ENCODE results near the gene LGALS9. TPM values are rescaled to one million over a fixed set of nuclear protein-coding genes. Genes with fewer than 3 reads are reported as not detected.
"Not testable (repeated sequence)": the region's sequence is repeated elsewhere in the genome, so short reads cannot be mapped to it uniquely, and the experiment has no call there.

LGALS9 gene
- total RNA-seq, 4 donors from 2014 or later: 14.4 to 31.8 (median 15.2) TPM; not detected in 1

- H3K9me3 ChIP-seq: no peaks in the 10 kb centered on the region
- no peak for DNase-seq
- no peaks in the 10 kb centered on the region for H3K36me3 ChIP-seq
- intact Hi-C loops (cut with DNase I; ENCODE audit: low total_unique reads): no loop called here
- H3K27me3 ChIP-seq: no peaks in the 10 kb centered on the region
- H3K4me3 ChIP-seq: no peak overlapping the region
- H3K4me1 ChIP-seq: no peaks in the 10 kb centered on the region
- H3K27ac ChIP-seq: peak overlapping the region; percentile 80 to 81
- TF ChIP-seq POLR2A (IDR thresholded peaks at IDR 0.05): no peak
- TF ChIP-seq CTCF (IDR thresholded peaks at IDR 0.05): no peak
These were observed 1.1 kb downstream of the LGALS9 start for GRCh38 chr17:27631897-27632725.

- intact Hi-C loops (cut with DNase I; ENCODE audit: low total_unique reads): not testable (repeated sequence)
These were observed 1.8 kb downstream of the LGALS9 start for GRCh38 chr17:27632766-27633165.

GRCh38 chr17:27633312-27634025 is 2.5 kb downstream of the LGALS9 start:
- no peak overlapping the region for H3K4me3 ChIP-seq
- no peaks in the 10 kb centered on the region for H3K4me1 ChIP-seq
- intact Hi-C loops (cut with DNase I; ENCODE audit: low total_unique reads): no loop called here
- peak overlapping the region; percentile 80 to 81 for H3K27ac ChIP-seq
- H3K27me3 ChIP-seq: no peaks in the 10 kb centered on the region
- peak; percentile 55 to 62 for DNase-seq
- TF ChIP-seq POLR2A (IDR thresholded peaks at IDR 0.05) (no peak), CTCF (IDR thresholded peaks at IDR 0.05) (no peak)
- H3K9me3 ChIP-seq: no peaks in the 10 kb centered on the region
- H3K36me3 ChIP-seq: no peaks in the 10 kb centered on the region

More at GRCh38 chr17:27632766-27633165, 1.8 kb downstream of the LGALS9 start:
- not testable (repeated sequence) for H3K27me3 ChIP-seq, H3K9me3 ChIP-seq, H3K36me3 ChIP-seq, H3K4me1 ChIP-seq, H3K4me3 ChIP-seq
- DNase-seq: peak; percentile 84
- peak overlapping the region; percentile 80 to 81 for H3K27ac ChIP-seq
- TF ChIP-seq CTCF (IDR thresholded peaks at IDR 0.05): peak in 1 of 4 experiments; percentile 1

GRCh38 chr17:27634026-27634335 is 3.0 kb downstream of the LGALS9 start:
- H3K27me3 ChIP-seq: no peaks in the 10 kb centered on the region
- intact Hi-C loops (cut with DNase I; ENCODE audit: low total_unique reads): no loop called here
- no peak for DNase-seq
- H3K4me1 ChIP-seq: no peaks in the 10 kb centered on the region
- H3K9me3 ChIP-seq: no peaks in the 10 kb centered on the region
- TF ChIP-seq CTCF (IDR thresholded peaks at IDR 0.05) (no peak), POLR2A (IDR thresholded peaks at IDR 0.05) (no peak)
- H3K36me3 ChIP-seq: no peaks in the 10 kb centered on the region
- H3K27ac ChIP-seq: peak overlapping the region; percentile 80 to 81
- H3K4me3 ChIP-seq: no peak overlapping the region

GRCh38 chr17:27634776-27635175 is 3.8 kb downstream of the LGALS9 start:
- no peaks in the 10 kb centered on the region for H3K9me3 ChIP-seq
- no peaks in the 10 kb centered on the region for H3K4me1 ChIP-seq
- intact Hi-C loops (cut with DNase I; ENCODE audit: low total_unique reads): no loop called here
- H3K27me3 ChIP-seq: no peaks in the 10 kb centered on the region
- peak overlapping the region; percentile 80 to 81 for H3K27ac ChIP-seq
- no peaks in the 10 kb centered on the region for H3K36me3 ChIP-seq
- no peak overlapping the region for H3K4me3 ChIP-seq
- TF ChIP-seq CTCF (IDR thresholded peaks at IDR 0.05): no peak
- TF ChIP-seq POLR2A (IDR thresholded peaks at IDR 0.05): no peak
- no peak for DNase-seq
